SHP77 (cell line): ENCODE data around the gene F7.
"Not testable (repeated sequence)": the region's sequence is repeated elsewhere in the genome, so short reads cannot be mapped to it uniquely, and the experiment has no call there.

ENCODE experiments used
- DNase-seq, 2 experiments: peaks; one replicate each; lab custom pipeline; 2025; lab: John Stamatoyannopoulos, UW

Gene F7

GRCh38 chr13:113072376-113072775, 33.2 kb upstream of the F7 start:
- no peak for DNase-seq

GRCh38 chr13:113073942-113074341, 31.6 kb upstream of the F7 start:
- DNase-seq, result no peak

GRCh38 chr13:113074401-113074800, 31.2 kb upstream of the F7 start:
- DNase-seq, result no peak

- no peak for DNase-seq
These were observed 30.7 kb upstream of the F7 start for GRCh38 chr13:113074876-113075275.

- DNase-seq, result no peak
These were observed 29.9 kb upstream of the F7 start for GRCh38 chr13:113075711-113076110.

- DNase-seq, result no peak
These were observed 28.8 kb upstream of the F7 start for GRCh38 chr13:113076681-113077401.

GRCh38 chr13:113077566-113077952, 28.0 kb upstream of the F7 start:
- DNase-seq, result no peak

- no peak for DNase-seq
These were observed 27.4 kb upstream of the F7 start for GRCh38 chr13:113077953-113078901.

- DNase-seq, result no peak
These were observed 26.4 kb upstream of the F7 start for GRCh38 chr13:113078902-113079780.

- not testable (repeated sequence) for DNase-seq
These were observed 25.9 kb upstream of the F7 start for GRCh38 chr13:113079781-113080080.

GRCh38 chr13:113080361-113080831, 25.2 kb upstream of the F7 start:
- DNase-seq, result no peak

- no peak for DNase-seq
These were observed 24.6 kb upstream of the F7 start for GRCh38 chr13:113080901-113081521.

- no peak for DNase-seq
These were observed 23.2 kb upstream of the F7 start for GRCh38 chr13:113082198-113083021.

GRCh38 chr13:113083022-113083373, 22.6 kb upstream of the F7 start:
- DNase-seq, result no peak

GRCh38 chr13:113083402-113084061, 22.1 kb upstream of the F7 start:
- no peak for DNase-seq

- no peak for DNase-seq
These were observed 21.3 kb upstream of the F7 start for GRCh38 chr13:113084094-113084942.

GRCh38 chr13:113084943-113085540, 20.5 kb upstream of the F7 start:
- DNase-seq, result no peak

- DNase-seq, result no peak
These were observed 19.4 kb upstream of the F7 start for GRCh38 chr13:113086031-113086750.
